Measurements from ENCODE around the gene TBCK.

- TF ChIP-seq CHD1 (IDR thresholded peaks at IDR 0.05; ENCODE audit: low read length) (no peak), ELF4 (CRISPR knock-in tag; IDR thresholded peaks at IDR 0.05) (no peak), ZNF609 (CRISPR knock-in tag; IDR thresholded peaks at IDR 0.05; ENCODE audit: borderline replicate concordance) (no peak), CTCF (IDR thresholded peaks at IDR 0.05 in 2 of 3, conservative IDR thresholded peaks at IDR 0.05 in 1 of 3; ENCODE audit: insufficient read depth in 2 of 3, low read depth in 1 of 3, low read length in 3 of 3) (no peak), PCBP1 (IDR thresholded peaks at IDR 0.05; ENCODE audit: low read depth, low read length, poor library complexity, severe bottlenecking) (no peak), MAX (CRISPR knock-in tag; IDR thresholded peaks at IDR 0.05) (no peak), KAT2B (IDR thresholded peaks at IDR 0.05; ENCODE audit: low read depth, low read length) (no peak), SMAD1 (IDR thresholded peaks at IDR 0.05; ENCODE audit: low read depth, low read length, partially characterized antibody) (no peak), USF2 (CRISPR knock-in tag; IDR thresholded peaks at IDR 0.05) (no peak), E2F6 (IDR thresholded peaks at IDR 0.05; ENCODE audit: borderline replicate concordance in 1 of 2, extremely low read depth in 1 of 2, insufficient read depth in 1 of 2, insufficient read length in 1 of 2, low read depth in 1 of 2, low read length in 1 of 2, poor library complexity in 1 of 2, severe bottlenecking in 1 of 2) (no peak), GABPB1 (CRISPR knock-in tag; IDR thresholded peaks at IDR 0.05) (no peak)
Measured at GRCh38 chr4:106245176-106245575, 70.8 kb downstream of the TBCK start.

Measured in K562 (cell line).